ENCODE results near the gene RHOA. TPM values are rescaled to one million over a fixed set of nuclear protein-coding genes. Genes with fewer than 3 reads are reported as not detected.
A peak's percentile ranks its signal among the peaks of the same experiment; 100 is the strongest.

Gene RHOA
- total and polyA plus RNA-seq, 2 of the 13 experiments (the other 11 are each of a cell fraction or from before 2014, with no cell fraction given) = 131 to 177 TPM

DNA sequence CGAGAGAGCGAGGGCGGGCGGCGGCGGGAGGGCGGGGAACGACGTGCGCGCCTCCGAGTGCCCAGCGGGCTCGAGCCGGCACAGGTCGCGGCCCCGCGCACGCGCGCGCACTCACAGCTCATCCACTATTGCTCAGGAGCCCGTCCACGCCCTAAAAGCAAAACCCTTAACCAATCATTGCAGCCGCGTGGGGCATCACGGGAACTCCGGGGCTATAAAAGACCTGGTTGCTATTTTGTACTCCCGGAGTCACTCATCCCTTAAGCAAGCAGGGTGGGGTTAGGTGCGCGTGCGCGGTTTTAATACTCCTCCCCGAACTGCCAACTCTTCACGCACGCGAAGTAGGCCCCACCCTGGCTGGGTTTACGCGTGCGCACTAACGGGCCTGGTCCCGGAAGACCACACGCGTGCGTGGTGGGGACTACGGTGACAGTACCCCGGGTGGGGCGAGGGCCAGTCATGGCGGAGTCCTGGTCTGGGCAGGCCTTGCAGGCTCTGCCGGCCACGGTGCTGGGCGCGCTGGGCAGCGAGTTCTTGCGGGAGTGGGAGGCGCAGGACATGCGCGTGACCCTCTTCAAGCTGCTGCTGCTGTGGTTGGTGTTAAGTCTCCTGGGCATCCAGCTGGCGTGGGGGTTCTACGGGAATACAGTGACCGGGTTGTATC lies at the start of gene RHOA, which contains the start of gene TCTA (continued):
- TF ChIP-seq, protein P1, sequence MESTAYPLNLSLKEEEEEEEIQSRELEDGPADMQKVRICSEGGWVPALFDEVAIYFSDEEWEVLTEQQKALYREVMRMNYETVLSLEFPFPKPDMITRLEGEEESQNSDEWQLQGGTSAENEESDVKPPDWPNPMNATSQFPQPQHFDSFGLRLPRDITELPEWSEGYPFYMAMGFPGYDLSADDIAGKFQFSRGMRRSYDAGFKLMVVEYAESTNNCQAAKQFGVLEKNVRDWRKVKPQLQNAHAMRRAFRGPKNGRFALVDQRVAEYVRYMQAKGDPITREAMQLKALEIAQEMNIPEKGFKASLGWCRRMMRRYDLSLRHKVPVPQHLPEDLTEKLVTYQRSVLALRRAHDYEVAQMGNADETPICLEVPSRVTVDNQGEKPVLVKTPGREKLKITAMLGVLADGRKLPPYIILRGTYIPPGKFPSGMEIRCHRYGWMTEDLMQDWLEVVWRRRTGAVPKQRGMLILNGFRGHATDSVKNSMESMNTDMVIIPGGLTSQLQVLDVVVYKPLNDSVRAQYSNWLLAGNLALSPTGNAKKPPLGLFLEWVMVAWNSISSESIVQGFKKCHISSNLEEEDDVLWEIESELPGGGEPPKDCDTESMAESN (CRISPR knock-in tag; conservative IDR thresholded peaks at IDR 0.05) = no peak; the same call in 1 of the 2 replicates
- TF ChIP-seq KDM1A (CRISPR knock-in tag; IDR thresholded peaks at IDR 0.05) = 0 out of 2 replicates have a peak, but pooled peaks have one; percentile 35
- no peak for TF ChIP-seq RAD51 (IDR thresholded peaks at IDR 0.05; ENCODE audit: borderline replicate concordance)
- TF ChIP-seq, protein P2, sequence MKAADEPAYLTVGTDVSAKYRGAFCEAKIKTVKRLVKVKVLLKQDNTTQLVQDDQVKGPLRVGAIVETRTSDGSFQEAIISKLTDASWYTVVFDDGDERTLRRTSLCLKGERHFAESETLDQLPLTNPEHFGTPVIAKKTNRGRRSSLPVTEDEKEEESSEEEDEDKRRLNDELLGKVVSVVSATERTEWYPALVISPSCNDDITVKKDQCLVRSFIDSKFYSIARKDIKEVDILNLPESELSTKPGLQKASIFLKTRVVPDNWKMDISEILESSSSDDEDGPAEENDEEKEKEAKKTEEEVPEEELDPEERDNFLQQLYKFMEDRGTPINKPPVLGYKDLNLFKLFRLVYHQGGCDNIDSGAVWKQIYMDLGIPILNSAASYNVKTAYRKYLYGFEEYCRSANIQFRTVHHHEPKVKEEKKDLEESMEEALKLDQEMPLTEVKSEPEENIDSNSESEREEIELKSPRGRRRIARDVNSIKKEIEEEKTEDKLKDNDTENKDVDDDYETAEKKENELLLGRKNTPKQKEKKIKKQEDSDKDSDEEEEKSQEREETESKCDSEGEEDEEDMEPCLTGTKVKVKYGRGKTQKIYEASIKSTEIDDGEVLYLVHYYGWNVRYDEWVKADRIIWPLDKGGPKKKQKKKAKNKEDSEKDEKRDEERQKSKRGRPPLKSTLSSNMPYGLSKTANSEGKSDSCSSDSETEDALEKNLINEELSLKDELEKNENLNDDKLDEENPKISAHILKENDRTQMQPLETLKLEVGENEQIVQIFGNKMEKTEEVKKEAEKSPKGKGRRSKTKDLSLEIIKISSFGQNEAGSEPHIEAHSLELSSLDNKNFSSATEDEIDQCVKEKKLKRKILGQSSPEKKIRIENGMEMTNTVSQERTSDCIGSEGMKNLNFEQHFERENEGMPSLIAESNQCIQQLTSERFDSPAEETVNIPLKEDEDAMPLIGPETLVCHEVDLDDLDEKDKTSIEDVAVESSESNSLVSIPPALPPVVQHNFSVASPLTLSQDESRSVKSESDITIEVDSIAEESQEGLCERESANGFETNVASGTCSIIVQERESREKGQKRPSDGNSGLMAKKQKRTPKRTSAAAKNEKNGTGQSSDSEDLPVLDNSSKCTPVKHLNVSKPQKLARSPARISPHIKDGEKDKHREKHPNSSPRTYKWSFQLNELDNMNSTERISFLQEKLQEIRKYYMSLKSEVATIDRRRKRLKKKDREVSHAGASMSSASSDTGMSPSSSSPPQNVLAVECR (CRISPR knock-in tag; IDR thresholded peaks at IDR 0.05; ENCODE audit: borderline replicate concordance) = peak; percentile 88; the same call in 1 of the 2 replicates
- peak; percentile 67 for TF ChIP-seq ZNF605 (CRISPR knock-in tag; IDR thresholded peaks at IDR 0.05)
- peak; percentile 54; the same call in 1 of the 2 replicates for TF ChIP-seq ZNF224 (CRISPR knock-in tag; IDR thresholded peaks at IDR 0.05)
- TF ChIP-seq YEATS2 (CRISPR knock-in tag; IDR thresholded peaks at IDR 0.05; ENCODE audit: borderline replicate concordance) = peak; percentile 80; the same call in 1 of the 2 replicates
- no peak for TF ChIP-seq ZBTB8A (CRISPR knock-in tag; IDR thresholded peaks at IDR 0.05; ENCODE audit: borderline replicate concordance, low read depth)
- peak; percentile 53 for TF ChIP-seq SRSF1 (optimal IDR thresholded peaks at IDR 0.05; ENCODE audit: low read depth, low read length)
- no peak for TF ChIP-seq CHD2 (IDR thresholded peaks at IDR 0.05; ENCODE audit: low read depth, low read length)
- peak; percentile 76; the same call in 1 of the 2 replicates for TF ChIP-seq ZNF430 (CRISPR knock-in tag; IDR thresholded peaks at IDR 0.05)
- TF ChIP-seq, protein P3, sequence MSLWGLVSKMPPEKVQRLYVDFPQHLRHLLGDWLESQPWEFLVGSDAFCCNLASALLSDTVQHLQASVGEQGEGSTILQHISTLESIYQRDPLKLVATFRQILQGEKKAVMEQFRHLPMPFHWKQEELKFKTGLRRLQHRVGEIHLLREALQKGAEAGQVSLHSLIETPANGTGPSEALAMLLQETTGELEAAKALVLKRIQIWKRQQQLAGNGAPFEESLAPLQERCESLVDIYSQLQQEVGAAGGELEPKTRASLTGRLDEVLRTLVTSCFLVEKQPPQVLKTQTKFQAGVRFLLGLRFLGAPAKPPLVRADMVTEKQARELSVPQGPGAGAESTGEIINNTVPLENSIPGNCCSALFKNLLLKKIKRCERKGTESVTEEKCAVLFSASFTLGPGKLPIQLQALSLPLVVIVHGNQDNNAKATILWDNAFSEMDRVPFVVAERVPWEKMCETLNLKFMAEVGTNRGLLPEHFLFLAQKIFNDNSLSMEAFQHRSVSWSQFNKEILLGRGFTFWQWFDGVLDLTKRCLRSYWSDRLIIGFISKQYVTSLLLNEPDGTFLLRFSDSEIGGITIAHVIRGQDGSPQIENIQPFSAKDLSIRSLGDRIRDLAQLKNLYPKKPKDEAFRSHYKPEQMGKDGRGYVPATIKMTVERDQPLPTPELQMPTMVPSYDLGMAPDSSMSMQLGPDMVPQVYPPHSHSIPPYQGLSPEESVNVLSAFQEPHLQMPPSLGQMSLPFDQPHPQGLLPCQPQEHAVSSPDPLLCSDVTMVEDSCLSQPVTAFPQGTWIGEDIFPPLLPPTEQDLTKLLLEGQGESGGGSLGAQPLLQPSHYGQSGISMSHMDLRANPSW (CRISPR knock-in tag; IDR thresholded peaks at IDR 0.05; ENCODE audit: borderline replicate concordance) = no peak
- TF ChIP-seq ZNF17 (CRISPR knock-in tag; IDR thresholded peaks at IDR 0.05) = no peak
- TF ChIP-seq, protein P4, sequence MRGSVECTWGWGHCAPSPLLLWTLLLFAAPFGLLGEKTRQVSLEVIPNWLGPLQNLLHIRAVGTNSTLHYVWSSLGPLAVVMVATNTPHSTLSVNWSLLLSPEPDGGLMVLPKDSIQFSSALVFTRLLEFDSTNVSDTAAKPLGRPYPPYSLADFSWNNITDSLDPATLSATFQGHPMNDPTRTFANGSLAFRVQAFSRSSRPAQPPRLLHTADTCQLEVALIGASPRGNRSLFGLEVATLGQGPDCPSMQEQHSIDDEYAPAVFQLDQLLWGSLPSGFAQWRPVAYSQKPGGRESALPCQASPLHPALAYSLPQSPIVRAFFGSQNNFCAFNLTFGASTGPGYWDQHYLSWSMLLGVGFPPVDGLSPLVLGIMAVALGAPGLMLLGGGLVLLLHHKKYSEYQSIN (CRISPR knock-in tag; IDR thresholded peaks at IDR 0.05; ENCODE audit: borderline replicate concordance) = no peak
- TF ChIP-seq ZKSCAN5 (CRISPR knock-in tag; IDR thresholded peaks at IDR 0.05) = no peak
- TF ChIP-seq ZSCAN22 (CRISPR knock-in tag; IDR thresholded peaks at IDR 0.05) = no peak
- TF ChIP-seq, protein P5, sequence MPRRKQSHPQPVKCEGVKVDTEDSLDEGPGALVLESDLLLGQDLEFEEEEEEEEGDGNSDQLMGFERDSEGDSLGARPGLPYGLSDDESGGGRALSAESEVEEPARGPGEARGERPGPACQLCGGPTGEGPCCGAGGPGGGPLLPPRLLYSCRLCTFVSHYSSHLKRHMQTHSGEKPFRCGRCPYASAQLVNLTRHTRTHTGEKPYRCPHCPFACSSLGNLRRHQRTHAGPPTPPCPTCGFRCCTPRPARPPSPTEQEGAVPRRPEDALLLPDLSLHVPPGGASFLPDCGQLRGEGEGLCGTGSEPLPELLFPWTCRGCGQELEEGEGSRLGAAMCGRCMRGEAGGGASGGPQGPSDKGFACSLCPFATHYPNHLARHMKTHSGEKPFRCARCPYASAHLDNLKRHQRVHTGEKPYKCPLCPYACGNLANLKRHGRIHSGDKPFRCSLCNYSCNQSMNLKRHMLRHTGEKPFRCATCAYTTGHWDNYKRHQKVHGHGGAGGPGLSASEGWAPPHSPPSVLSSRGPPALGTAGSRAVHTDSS (CRISPR knock-in tag; conservative IDR thresholded peaks at IDR 0.05) = no peak
